RPMI8226 (cell line): ENCODE data around the gene RFX1.
"Not testable (repeated sequence)": the region's sequence is repeated elsewhere in the genome, so short reads cannot be mapped to it uniquely, and the experiment has no call there.

Source experiments
- DNase-seq: peaks from one replicate; pipeline ENCODE4 v3.0.0-alpha.2; 2015

RFX1 gene

GRCh38 chr19:13978351-13979243 is 27.5 kb downstream of the RFX1 start:
- no peak for DNase-seq

GRCh38 chr19:13977803-13978202 is 28.3 kb downstream of the RFX1 start:
- no peak for DNase-seq

- DNase-seq, result no peak
Observed at GRCh38 chr19:13976446-13976845, 29.7 kb downstream of the RFX1 start.

- DNase-seq, result no peak
Observed at GRCh38 chr19:13975870-13976269, 30.2 kb downstream of the RFX1 start.

- peak; percentile 23 for DNase-seq
Observed at GRCh38 chr19:13974073-13974472, 32.0 kb downstream of the RFX1 start.

- DNase-seq, result not testable (repeated sequence)
Observed at GRCh38 chr19:13973479-13973878, 32.6 kb downstream of the RFX1 start.

GRCh38 chr19:13972368-13973155 is 33.6 kb downstream of the RFX1 start:
- DNase-seq, result no peak

GRCh38 chr19:13971868-13972267 is 34.3 kb downstream of the RFX1 start:
- DNase-seq, result not testable (repeated sequence)

- no peak for DNase-seq
Observed at GRCh38 chr19:13969897-13970296, 36.2 kb downstream of the RFX1 start.

- DNase-seq, result no peak
Observed at GRCh38 chr19:13968999-13969398, 37.1 kb downstream of the RFX1 start.

GRCh38 chr19:13968383-13968935 is 37.7 kb downstream of the RFX1 start:
- DNase-seq, result no peak

- not testable (repeated sequence) for DNase-seq
Observed at GRCh38 chr19:13967206-13967605, 38.9 kb downstream of the RFX1 start.

- DNase-seq, result no peak
Observed at GRCh38 chr19:13966684-13967128, 39.4 kb downstream of the RFX1 start.

- no peak for DNase-seq
Observed at GRCh38 chr19:13965926-13966683, 40.0 kb downstream of the RFX1 start.

- no peak for DNase-seq
Observed at GRCh38 chr19:13965377-13965896, 40.7 kb downstream of the RFX1 start.

- DNase-seq, result no peak
Observed at GRCh38 chr19:13964776-13965175, 41.3 kb downstream of the RFX1 start.

- DNase-seq, result no peak
Observed at GRCh38 chr19:13963603-13964105, 42.5 kb downstream of the RFX1 start.

GRCh38 chr19:13962699-13963602 is 43.2 kb downstream of the RFX1 start:
- no peak for DNase-seq

GRCh38 chr19:13961826-13962698 is 44.1 kb downstream of the RFX1 start:
- DNase-seq, result no peak
